Osteoblast (primary cell): Measurements from ENCODE around the gene DIP2C. TPM values are rescaled to one million over a fixed set of nuclear protein-coding genes. Genes with fewer than 3 reads are reported as not detected.

ENCODE experiments used
- DNase-seq: peaks from one replicate; pipeline ENCODE4 v3.0.0; 2011; ENCODE audit warnings: low spot score, mixed read lengths; ENCODE audit not compliant: insufficient read length; ENCODE audit errors: missing footprints
- H2AFZ ChIP-seq: 2 replicates; pipeline ENCODE4 v1.6.0; 2011; ENCODE audit warnings: mild to moderate bottlenecking, low read length
- H3K27ac ChIP-seq: 2 replicates; pipeline ENCODE4 v1.5.1; 2011; ENCODE audit warnings: mild to moderate bottlenecking, low read depth, low read length, moderate library complexity
- H3K27me3 ChIP-seq: 2 replicates; pipeline ENCODE4 v1.6.0; 2012; ENCODE audit warnings: mild to moderate bottlenecking, control low read depth, inconsistent platforms, low read length, moderate library complexity; ENCODE audit not compliant: insufficient read depth
- H3K36me3 ChIP-seq: 2 replicates; pipeline ENCODE4 v1.5.1; 2011; ENCODE audit warnings: mild to moderate bottlenecking, low read length, control low read depth, moderate library complexity; ENCODE audit not compliant: insufficient read depth
- H3K4me1 ChIP-seq: 2 replicates; pipeline ENCODE4 v1.5.1; 2011; ENCODE audit warnings: mild to moderate bottlenecking, low read length, control low read depth, moderate library complexity; ENCODE audit not compliant: insufficient read depth
- H3K4me2 ChIP-seq: 2 replicates; pipeline ENCODE4 v1.6.0; 2011; ENCODE audit warnings: mild to moderate bottlenecking, low read length; ENCODE audit not compliant: insufficient read depth
- H3K4me3 ChIP-seq: fragments of 200-600 bp; sonication (generic); 3 replicates; pipeline ENCODE4 v1.5.1; 2012; ENCODE audit warnings: mild to moderate bottlenecking, low read length, inconsistent platforms; ENCODE audit not compliant: insufficient read depth
- H3K79me2 ChIP-seq: 2 replicates; pipeline ENCODE4 v1.6.0; 2012; ENCODE audit warnings: mild to moderate bottlenecking, low read length, control low read depth, inconsistent platforms; ENCODE audit not compliant: insufficient read depth
- H3K9me3 ChIP-seq: 2 replicates; pipeline ENCODE4 v1.5.1; 2011; ENCODE audit warnings: low read depth, low read length, control low read depth
- H4K20me1 ChIP-seq: 2 replicates; pipeline ENCODE4 v1.6.0; 2012; ENCODE audit warnings: mild to moderate bottlenecking, low read length, control low read depth; ENCODE audit not compliant: insufficient read depth
- CTCF ChIP-seq: IDR thresholded peaks from 2 replicates; pipeline ENCODE4 v1.5.1; 2011; ENCODE audit warnings: mild to moderate bottlenecking, low read depth, low read length, moderate library complexity; ENCODE audit errors: extremely low read depth
- total RNA-seq: library from RNA; depleted of rRNA; stranded (reverse); fragments of >200 nt; gene quantifications from 2 replicates; pipeline ENCODE4 v1.2.3, GENCODE V29; 2012

DIP2C gene
- total RNA-seq, 1 donor: 36.9 TPM

DNA sequence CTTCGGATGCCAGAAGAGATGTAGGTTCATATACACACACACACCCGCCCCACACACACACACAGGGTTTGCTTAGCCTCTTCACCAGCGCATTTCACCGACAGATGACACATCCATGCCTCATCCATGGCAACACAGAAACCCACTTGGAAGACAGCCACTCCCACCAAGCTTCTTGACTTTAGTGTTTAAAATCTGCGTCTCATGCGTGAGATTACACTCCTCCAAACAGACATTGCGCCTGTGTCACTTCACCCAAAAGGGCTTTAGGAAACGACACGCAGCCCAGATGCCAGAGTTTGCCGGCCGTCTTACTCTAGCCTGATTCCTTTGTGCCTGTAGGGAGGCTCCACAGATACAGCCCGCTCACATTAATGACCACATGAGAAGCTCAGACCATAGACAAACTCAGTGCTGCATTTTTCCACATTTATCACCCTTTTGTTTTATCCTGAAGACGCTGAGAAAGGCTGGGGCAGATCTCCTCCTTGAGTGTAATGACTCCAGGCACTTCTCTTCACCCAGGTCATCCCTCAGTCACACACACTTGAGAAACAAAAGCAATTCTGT lies 73.8 kb downstream of the DIP2C start:
- H3K9me3 ChIP-seq: no peaks in the 10 kb centered on the region
- peak overlapping the region; percentile 4 for H3K4me3 ChIP-seq
- H2AFZ ChIP-seq: no peak overlapping the region
- H4K20me1 ChIP-seq: peaks cover 27% of the 10 kb centered on the region
- no peaks in the 10 kb centered on the region for H3K36me3 ChIP-seq
- peak; percentile 96 for DNase-seq
- no peak for TF ChIP-seq CTCF
- peak overlapping the region; percentile 62 for H3K4me2 ChIP-seq
- H3K27me3 ChIP-seq: no peaks in the 10 kb centered on the region
- H3K4me1 ChIP-seq: peaks cover 25% of the 10 kb centered on the region
- peak overlapping the region; percentile 72 for H3K27ac ChIP-seq
- H3K79me2 ChIP-seq: peaks cover 96% of the 10 kb centered on the region

DNA sequence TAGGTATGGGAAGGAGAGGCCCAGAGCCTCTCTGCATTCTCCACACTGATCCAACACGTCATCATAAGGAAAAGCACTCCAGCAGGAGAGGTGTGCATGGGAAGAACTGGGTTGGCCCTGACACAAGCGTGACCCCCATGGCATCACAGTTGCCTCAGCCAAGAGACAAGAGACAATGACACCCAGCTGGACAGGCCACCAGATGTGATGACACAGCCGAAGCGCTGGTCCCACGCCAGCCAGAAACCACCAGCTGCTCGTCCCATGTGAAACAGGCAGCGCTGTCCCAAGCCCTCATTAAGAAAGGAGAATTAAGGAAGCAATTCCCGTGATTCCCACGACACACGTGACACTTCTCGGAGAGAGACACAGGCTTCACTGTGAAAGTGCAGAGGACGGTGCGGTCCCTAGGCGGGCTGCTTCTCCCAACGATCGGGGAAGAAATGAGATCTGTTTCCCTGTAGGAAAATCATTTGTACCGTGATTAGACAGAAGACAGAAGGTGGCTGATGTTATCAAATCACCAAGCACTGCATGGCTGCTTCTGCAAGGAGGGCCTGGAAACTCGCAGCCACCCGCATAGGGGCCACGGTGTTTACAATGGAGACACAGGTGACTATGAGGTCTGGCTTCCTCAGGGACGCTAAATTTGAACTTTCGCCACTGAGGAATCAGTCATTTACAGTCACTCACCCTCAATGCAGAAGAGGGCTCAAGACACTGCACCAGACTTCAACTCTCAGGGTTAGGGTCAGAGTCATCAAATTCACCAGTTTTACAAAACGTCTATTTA lies 74.5 kb downstream of the DIP2C start:
- peaks cover 89% of the 10 kb centered on the region for H3K79me2 ChIP-seq
- H3K4me1 ChIP-seq: peaks cover 30% of the 10 kb centered on the region
- H3K4me2 ChIP-seq: peak overlapping the region; percentile 62
- H3K36me3 ChIP-seq: no peaks in the 10 kb centered on the region
- peak overlapping the region; percentile 10 for H3K27ac ChIP-seq
- H3K27me3 ChIP-seq: no peaks in the 10 kb centered on the region
- H3K9me3 ChIP-seq: no peaks in the 10 kb centered on the region
- peaks cover 29% of the 10 kb centered on the region for H4K20me1 ChIP-seq
- no peak for TF ChIP-seq CTCF
- H2AFZ ChIP-seq: no peak overlapping the region
- no peak for DNase-seq
- H3K4me3 ChIP-seq: no peak overlapping the region

GRCh38 chr10:614139-614711 lies 75.2 kb downstream of the DIP2C start:
- Histone ChIP-seq H3K27ac (no peak overlapping the region), H3K4me2 (no peak overlapping the region), H3K27me3 (no peaks in the 10 kb centered on the region), H2AFZ (no peak overlapping the region), H4K20me1 (peaks cover 33% of the 10 kb centered on the region), H3K79me2 (peaks cover 82% of the 10 kb centered on the region), H3K36me3 (no peaks in the 10 kb centered on the region), H3K4me1 (peaks cover 33% of the 10 kb centered on the region), H3K9me3 (no peaks in the 10 kb centered on the region), H3K4me3 (no peak overlapping the region)
- TF ChIP-seq CTCF: no peak
- DNase-seq: no peak
